ENCODE measurements around the gene DGKG.

- TF ChIP-seq CTCF (IDR thresholded peaks at IDR 0.05), result no peak
- TF ChIP-seq POLR2A (IDR thresholded peaks at IDR 0.05), result no peak
Measured at GRCh38 chr3:186394566-186395217, 32.7 kb upstream of the DGKG start.

Data from testis (tissue), 2 donors.